H1 (cell line): ENCODE measurements around the gene RNF39. TPM values are rescaled to one million over a fixed set of nuclear protein-coding genes. Genes with fewer than 3 reads are reported as not detected.

ENCODE experiments used
- CTCF ChIA-PET: fragments of 300-600 bp; sonication (Branson Sonifier 250); formaldehyde crosslinking; loops from one replicate; lab custom pipeline; 2021; ENCODE audit not compliant: partially characterized antibody; lab: Charles Lee
- POLR2A ChIA-PET: fragments of 300-600 bp; sonication (Branson Sonifier 250); formaldehyde crosslinking; loops from one replicate; lab custom pipeline; 2021; ENCODE audit warnings: inconsistent platforms; ENCODE audit not compliant: partially characterized antibody; lab: Charles Lee
- DNase-seq, 2 experiments: peaks; one replicate each; pipeline versions ENCODE4 v3.0.0 to v3.0.0-alpha.2; 2010 to 2022; ENCODE audit warnings: low spot score in 2 of 2, low read depth in 1 of 2, mixed read lengths in 1 of 2
- FAIRE-seq: peaks from 2 replicates; lab custom pipeline; 2011; peaks lifted over from hg19 to GRCh38; lab: Jason Lieb, UNC
- H2AFZ ChIP-seq: 2 replicates; pipeline ENCODE4 v1.8.1; 2012; ENCODE audit warnings: low read length, inconsistent platforms
- H2AK5ac ChIP-seq: 2 replicates; pipeline ENCODE4 v1.6.1; 2013; ENCODE audit warnings: low read depth, low read length
- H2BK120ac ChIP-seq: replicated peaks from 2 replicates; pipeline ENCODE3; 2013; ENCODE audit warnings: low read depth, low read length, inconsistent platforms
- H2BK12ac ChIP-seq: 2 replicates; pipeline ENCODE4 v1.6.1; 2013; ENCODE audit warnings: low read depth, low read length
- H2BK15ac ChIP-seq: 2 replicates; pipeline ENCODE4 v1.6.1; 2013; ENCODE audit warnings: low read length
- H2BK20ac ChIP-seq: 2 replicates; pipeline ENCODE4 v1.6.1; 2013; ENCODE audit warnings: low read length
- H2BK5ac ChIP-seq: 2 replicates; pipeline ENCODE4 v1.6.1; 2013; ENCODE audit warnings: low read depth, low read length
- H3K14ac ChIP-seq: 2 replicates; pipeline ENCODE4 v1.6.1; 2013; ENCODE audit warnings: inconsistent platforms; ENCODE audit not compliant: insufficient read length
- H3K18ac ChIP-seq: 2 replicates; pipeline ENCODE4 v1.6.1; 2013; ENCODE audit warnings: low read length; ENCODE audit errors: extremely low read depth
- H3K23ac ChIP-seq: 2 replicates; pipeline ENCODE4 v1.6.1; 2013; ENCODE audit warnings: inconsistent platforms; ENCODE audit not compliant: insufficient read length
- H3K23me2 ChIP-seq: 2 replicates; pipeline ENCODE4 v1.6.1; 2013; ENCODE audit warnings: low read depth, low read length
- H3K27ac ChIP-seq: 2 replicates; pipeline ENCODE4 v1.6.1; 2011; ENCODE audit warnings: low read depth, low read length, inconsistent platforms
- H3K27me3 ChIP-seq, 4 experiments: replicated peaks in 1 of 4; 1 replicate in 1 of 4; 2 replicates in 3 of 4; pipeline versions ENCODE4 v1.6.1 to v1.8.1; 2011 to 2013; ENCODE audit warnings: low read length in 3 of 4, mild to moderate bottlenecking in 3 of 4, inconsistent platforms in 2 of 4, mixed read lengths in 2 of 4, moderate library complexity in 1 of 4; ENCODE audit not compliant: control insufficient read depth in 3 of 4, insufficient read depth in 3 of 4; ENCODE audit errors: extremely low read depth in 1 of 4
- H3K36me3 ChIP-seq, 4 experiments: 2 replicates each; pipeline versions ENCODE4 v1.6.1 to v1.8.1; 2011 to 2013; ENCODE audit warnings: mild to moderate bottlenecking in 4 of 4, low read length in 3 of 4, moderate library complexity in 2 of 4, control low read depth in 1 of 4, inconsistent platforms in 1 of 4; ENCODE audit not compliant: insufficient read depth in 4 of 4, control insufficient read depth in 2 of 4
- H3K4ac ChIP-seq: replicated peaks from 2 replicates; pipeline ENCODE3; 2013; ENCODE audit warnings: low read length, low read depth, mixed read lengths, inconsistent platforms; ENCODE audit not compliant: insufficient read length
- H3K4me1 ChIP-seq, 4 experiments: replicated peaks in 1 of 4; 1 replicate in 1 of 4; 2 replicates in 3 of 4; pipeline versions ENCODE4 v1.6.1 to v1.8.1; 2011 to 2013; ENCODE audit warnings: low read length in 3 of 4, inconsistent platforms in 2 of 4, mixed read lengths in 1 of 4; ENCODE audit not compliant: insufficient read depth in 4 of 4, control insufficient read depth in 3 of 4
- H3K4me2 ChIP-seq, 2 experiments: 2 replicates each; pipeline versions ENCODE4 v1.6.1 to v1.8.1; 2011 to 2013; ENCODE audit warnings: low read depth in 2 of 2, low read length in 2 of 2, control low read depth in 1 of 2, inconsistent platforms in 1 of 2, mild to moderate bottlenecking in 1 of 2; ENCODE audit not compliant: insufficient read depth in 1 of 2
- H3K4me3 ChIP-seq, 4 experiments: fragments of 200-600, 300-600 bp in 1 of 4; sonication (generic), shearing (Covaris generic), sonication (Bioruptor Twin) in 1 of 4; 2 replicates each; pipeline versions ENCODE4 v1.5.1 to v1.8.1; 2011 to 2016; ENCODE audit warnings: low read length in 4 of 4, low read depth in 3 of 4, control low read depth in 2 of 4, inconsistent platforms in 2 of 4, mild to moderate bottlenecking in 2 of 4, mixed read lengths in 1 of 4, moderate library complexity in 1 of 4; ENCODE audit not compliant: insufficient read depth in 2 of 4; ENCODE audit errors: extremely low read depth in 1 of 4
- H3K56ac ChIP-seq: replicated peaks from 2 replicates; pipeline ENCODE3; 2013; ENCODE audit warnings: low read depth, mild to moderate bottlenecking, mixed read lengths, low read length, inconsistent platforms; ENCODE audit not compliant: insufficient read length
- H3K79me1 ChIP-seq: 2 replicates; pipeline ENCODE4 v1.6.1; 2013; ENCODE audit warnings: low read depth, low read length, control low read depth
- H3K79me2 ChIP-seq, 2 experiments: 2 replicates each; pipeline versions ENCODE4 v1.6.1 to v1.8.1; 2012 to 2013; ENCODE audit warnings: low read length in 2 of 2, mild to moderate bottlenecking in 2 of 2, inconsistent platforms in 1 of 2; ENCODE audit not compliant: insufficient read depth in 2 of 2, control insufficient read depth in 1 of 2
- H3K9ac ChIP-seq, 4 experiments: replicated peaks in 1 of 4; 1 replicate in 1 of 4; 2 replicates in 3 of 4; pipeline versions ENCODE4 v1.6.1 to v1.8.1; 2011 to 2013; ENCODE audit warnings: low read depth in 3 of 4, low read length in 3 of 4, control low read depth in 2 of 4, mild to moderate bottlenecking in 2 of 4, moderate library complexity in 2 of 4, inconsistent platforms in 1 of 4; ENCODE audit errors: extremely low read depth in 1 of 4
- H3K9me3 ChIP-seq, 2 experiments: 2 replicates each; pipeline versions ENCODE4 v1.6.1 to v1.8.1; 2012 to 2013; ENCODE audit warnings: mild to moderate bottlenecking in 2 of 2, moderate library complexity in 2 of 2, control low read depth in 1 of 2, inconsistent platforms in 1 of 2, low read depth in 1 of 2, low read length in 1 of 2, mixed read lengths in 1 of 2; ENCODE audit not compliant: insufficient read depth in 2 of 2
- H4K20me1 ChIP-seq, 2 experiments: replicated peaks in 1 of 2; 2 replicates each; pipeline versions ENCODE3 to v1.8.1; 2011 to 2013; ENCODE audit warnings: inconsistent platforms in 2 of 2, low read length in 2 of 2, mild to moderate bottlenecking in 1 of 2; ENCODE audit not compliant: insufficient read depth in 2 of 2, control insufficient read depth in 1 of 2
- H4K5ac ChIP-seq: 2 replicates; pipeline ENCODE4 v1.6.1; 2013; ENCODE audit warnings: low read length, low read depth, mixed read lengths, inconsistent platforms; ENCODE audit not compliant: insufficient read length
- H4K8ac ChIP-seq: 2 replicates; pipeline ENCODE4 v1.8.0; 2013; ENCODE audit warnings: mild to moderate bottlenecking, moderate library complexity, low read length, inconsistent platforms; ENCODE audit not compliant: insufficient read depth; ENCODE audit errors: extremely low read depth
- H4K91ac ChIP-seq: replicated peaks from 2 replicates; pipeline ENCODE3; 2013; ENCODE audit warnings: low read length, mixed read lengths, inconsistent platforms; ENCODE audit not compliant: insufficient read length
- CBX8 ChIP-seq: fragments of 300-800, 300-1000 bp; sonication (generic); IDR thresholded peaks from 2 replicates; pipeline ENCODE4 v1.7.1; 2016; ENCODE audit warnings: low read depth, low read length, borderline replicate concordance
- CEBPB ChIP-seq: IDR thresholded peaks from 2 replicates; pipeline ENCODE4 v1.6.1; 2012; ENCODE audit warnings: low read depth, low read length
- CHD2 ChIP-seq: IDR thresholded peaks from 2 replicates; pipeline ENCODE4 v1.6.1; 2012; ENCODE audit warnings: low read length, improper control_type of control experiment
- EP300 ChIP-seq, 2 experiments: IDR thresholded peaks; 1 replicate in 1 of 2; 2 replicates in 1 of 2; pipeline ENCODE4 v1.6.1; 2011 to 2012; ENCODE audit warnings: low read depth in 2 of 2, low read length in 2 of 2, mild to moderate bottlenecking in 2 of 2, borderline replicate concordance in 1 of 2, inconsistent platforms in 1 of 2, moderate library complexity in 1 of 2
- EZH2 ChIP-seq: fragments of 200-600 bp; sonication (generic); IDR thresholded peaks from 2 replicates; pipeline ENCODE4 v1.7.1; 2012; ENCODE audit warnings: low read depth, mild to moderate bottlenecking, moderate library complexity, low read length, inconsistent platforms; ENCODE audit not compliant: severe bottlenecking
- KDM4A ChIP-seq: IDR thresholded peaks from one replicate; pipeline ENCODE4 v1.7.1; 2012; ENCODE audit warnings: low read depth, mild to moderate bottlenecking, moderate library complexity, low read length, inconsistent platforms; ENCODE audit not compliant: severe bottlenecking
- POLR2AphosphoS5 ChIP-seq: IDR thresholded peaks from 2 replicates; pipeline ENCODE4 v1.6.1; 2011; ENCODE audit warnings: low read depth, low read length
- SAP30 ChIP-seq: fragments of 300-600 bp; sonication (generic); IDR thresholded peaks from 2 replicates; pipeline ENCODE4 v1.7.1; 2012; ENCODE audit warnings: low read length, moderate library complexity, mild to moderate bottlenecking, inconsistent platforms; ENCODE audit not compliant: insufficient read depth, insufficient replicate concordance
- SUZ12 ChIP-seq: fragments of 200-600 bp; sonication (generic); IDR thresholded peaks from 2 replicates; pipeline ENCODE4 v1.6.1; 2012; ENCODE audit warnings: mild to moderate bottlenecking, inconsistent platforms, low read length, moderate library complexity, mixed read lengths
- TCF12 ChIP-seq: IDR thresholded peaks from 2 replicates; pipeline ENCODE4 v1.6.1; 2011; ENCODE audit warnings: low read depth, mild to moderate bottlenecking, low read length
- WGBS, 2 experiments: shearing (Covaris generic) in 1 of 2; methylation state at CpG; one replicate each; pipeline versions ENCODE4 v1.1.6 to v1.1.7; 2013 to 2015; ENCODE audit warnings: low lambda C conversion rate in 2 of 2, mixed read lengths in 2 of 2, inconsistent platforms in 1 of 2, low coverage in 1 of 2, missing lambda C conversion rate in 1 of 2; ENCODE audit not compliant: insufficient replicate concordance in 2 of 2, insufficient coverage in 1 of 2, insufficient read length in 1 of 2; ENCODE audit errors: extremely low coverage in 1 of 2, missing lambda C conversion rate in 1 of 2; 5-methylcytosine and 5-hydroxymethylcytosine counted together
- polyA plus RNA-seq, 7 experiments: library from polyadenylated mRNA; depleted of rRNA in 3 of 7; stranded (reverse) in 5 of 7; unstranded in 2 of 7; fragments of >200 nt in 5 of 7; fragments of 200-250 nt in 2 of 7; gene quantifications; 1 replicate in 5 of 7; 2 replicates in 1 of 7; 4 replicates in 1 of 7; pipeline versions ENCODE4 v1.2.1 to v1.2.3, GENCODE V29; 2011 to 2013; ENCODE audit warnings: missing spikeins in 2 of 7, mixed read lengths in 2 of 7
- total RNA-seq: library from RNA; stranded (reverse); fragmentation: NEBNext Ultra II Directional; extraction: Animal tissue kit (Norgen Biotek cat#: 25700); gene quantifications from 2 replicates; pipeline ENCODE4 v1.2.1, GENCODE V29; 2021
- TF ChIP-seq, protein P1 (sequence below): IDR thresholded peaks from 2 replicates; pipeline ENCODE4 v1.6.1; 2012; ENCODE audit warnings: inconsistent platforms

The RNF39 gene
- total and polyA plus RNA-seq, 2 of the 8 experiments (the other 6 are each of a cell fraction or from before 2014, with no cell fraction given) = 1.4 to 2.3 TPM

DNA sequence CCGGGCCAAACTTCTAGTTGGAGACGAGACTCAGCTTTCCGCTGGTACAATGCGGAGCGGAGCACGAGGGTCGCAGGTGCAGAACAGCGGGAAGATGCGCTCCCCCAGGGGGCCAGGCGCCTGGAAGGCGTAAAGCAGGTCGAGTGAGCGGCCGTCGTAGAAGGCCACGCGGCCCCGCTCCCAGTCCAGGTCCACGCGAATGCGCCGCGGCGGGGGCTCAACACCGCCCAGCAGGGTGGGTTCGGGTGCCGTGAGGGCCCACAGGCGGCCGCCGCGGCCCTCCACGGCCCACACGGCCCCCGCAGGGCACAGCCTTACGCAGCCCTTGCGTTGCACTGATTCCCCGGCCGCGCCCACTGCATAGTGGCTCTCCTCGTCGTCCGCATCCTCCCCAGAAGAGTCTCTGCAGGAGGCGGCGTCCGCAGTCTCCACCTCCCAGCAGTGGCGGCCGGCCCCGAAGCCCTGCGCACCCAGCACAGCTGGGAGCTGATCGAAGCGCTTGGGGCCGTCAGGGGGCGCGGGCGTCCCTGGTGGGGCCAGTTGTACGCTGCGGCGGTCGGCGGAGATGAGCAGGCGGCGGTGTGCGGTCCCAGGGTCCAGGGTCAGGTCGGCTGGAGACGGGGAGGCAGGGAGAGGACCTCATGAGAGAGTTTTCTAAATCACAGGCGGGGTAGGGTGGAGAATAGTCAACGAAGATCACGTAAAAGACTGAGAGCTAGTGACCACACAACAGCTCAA is 4.3 kb downstream of the RNF39 start:
- Histone ChIP-seq H3K4ac (no peak overlapping the region), H3K56ac (peak overlapping the region; percentile 8), H3K27me3 (peaks cover 39 to 60% (median 57%) of the 10 kb centered on the region in 4 experiments), H3K4me2 (peak overlapping the region; percentile 76 to 81), H3K18ac (peak overlapping the region; percentile 60), H3K9ac (no peak overlapping the region), H3K4me1 (peaks cover 9 to 30% (median 12%) of the 10 kb centered on the region in 4 experiments; a peak in 5 of 7 replicates), H4K5ac (no peak overlapping the region), H3K79me2 (no peaks in the 10 kb centered on the region), H4K8ac (peak overlapping the region; percentile 69; the same call in 1 of the 2 replicates), H4K20me1 (no peaks in the 10 kb centered on the region), H2BK20ac (no peak overlapping the region), H2BK120ac (no peak overlapping the region), H3K4me3 (peak overlapping the region; percentile 13 to 58 (median 18); a peak in 6 of 8 replicates), H3K23me2 (peaks cover 30% of the 10 kb centered on the region), H3K36me3 (no peaks in the 10 kb centered on the region), H3K79me1 (no peaks in the 10 kb centered on the region), H4K91ac (no peak overlapping the region), H2AFZ (no peak overlapping the region), H3K27ac (no peak overlapping the region), H2BK12ac (peak overlapping the region; percentile 75; the same call in 1 of the 2 replicates), H2BK5ac (no peak overlapping the region), H2BK15ac (no peak overlapping the region), H3K23ac (no peak overlapping the region), H3K14ac (no peak overlapping the region), H2AK5ac (0 out of 2 replicates have a peak overlapping the region, but pooled peaks have one; percentile 65), H3K9me3 (no peaks in the 10 kb centered on the region)
- DNase-seq (peak in 1 of 2 experiments; percentile 61), FAIRE-seq (no peak)
- 11% methylated on average over 68 of the region's 68 CpGs; no CpG with 5 or more reads in 1 of the 2 experiments for WGBS, 2 experiments
- ChIA-PET CTCF (interaction anchor here (0.7 to 1.8 kb wide), 8 partner anchors 14 to 279 kb away, joined by 3 to 7 read pairs (median 4); no protein-coding TSS in a partner anchor), POLR2A (interaction anchor here (3.2 kb wide), 1 partner anchor 10 kb away, joined by 21 read pairs; the partner anchor contains the start of gene POLR1H)
- TF ChIP-seq SAP30 = no peak
- TF ChIP-seq CHD2 = no peak
- no peak for TF ChIP-seq POLR2AphosphoS5
- TF ChIP-seq EP300 (IDR thresholded peaks at IDR 0.05; ENCODE audit: borderline replicate concordance in 1 of 2, low read depth in 2 of 2, low read length in 2 of 2) = no peak
- TF ChIP-seq EZH2 = peak; percentile 70
- TF ChIP-seq CBX8 = no peak
- TF ChIP-seq, protein P1, sequence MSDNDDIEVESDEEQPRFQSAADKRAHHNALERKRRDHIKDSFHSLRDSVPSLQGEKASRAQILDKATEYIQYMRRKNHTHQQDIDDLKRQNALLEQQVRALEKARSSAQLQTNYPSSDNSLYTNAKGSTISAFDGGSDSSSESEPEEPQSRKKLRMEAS = peak; percentile 89
- no peak for TF ChIP-seq CEBPB
- peak; percentile 98 for TF ChIP-seq KDM4A
- TF ChIP-seq SUZ12 = peak; percentile 74
- TF ChIP-seq TCF12 = 0 out of 2 replicates have a peak, but pooled peaks have one; percentile 59
